Measurements from ENCODE around the gene VAPB.
A peak's percentile ranks its signal among the peaks of the same experiment; 100 is the strongest.

VAPB gene

GRCh38 chr20:58433029-58433647 is 44.1 kb downstream of the VAPB start:
- TF ChIP-seq TOX (CRISPR knock-in tag; IDR thresholded peaks at IDR 0.05; ENCODE audit: borderline replicate concordance) = no peak
- no peak for TF ChIP-seq ZFP30 (CRISPR knock-in tag; IDR thresholded peaks at IDR 0.05)
- no peak for TF ChIP-seq RARB (CRISPR knock-in tag; IDR thresholded peaks at IDR 0.05)
- TF ChIP-seq ZFP3 (CRISPR knock-in tag; IDR thresholded peaks at IDR 0.05) = no peak
- no peak for TF ChIP-seq CSDC2 (CRISPR knock-in tag; IDR thresholded peaks at IDR 0.05)
- TF ChIP-seq ISL1 (CRISPR knock-in tag; IDR thresholded peaks at IDR 0.05) = no peak
- no peak for TF ChIP-seq PPARA (CRISPR knock-in tag; IDR thresholded peaks at IDR 0.05; ENCODE audit: borderline replicate concordance)
- TF ChIP-seq ARNTL (CRISPR knock-in tag; IDR thresholded peaks at IDR 0.05; ENCODE audit: borderline replicate concordance, low read depth) = no peak
- TF ChIP-seq PATZ1 (CRISPR knock-in tag; IDR thresholded peaks at IDR 0.05; ENCODE audit: borderline replicate concordance) = no peak
- TF ChIP-seq ZNF565 (CRISPR knock-in tag; conservative IDR thresholded peaks at IDR 0.05; ENCODE audit: low read depth) = no peak
- no peak for TF ChIP-seq GLIS3 (CRISPR knock-in tag; IDR thresholded peaks at IDR 0.05)
- no peak for TF ChIP-seq ESRRG (CRISPR knock-in tag; IDR thresholded peaks at IDR 0.05)
- no peak for ATAC-seq

GRCh38 chr20:58433759-58434158 is 44.7 kb downstream of the VAPB start:
- ATAC-seq = peak; percentile 91
- TF ChIP-seq GLIS3 (CRISPR knock-in tag; IDR thresholded peaks at IDR 0.05) (no peak), ZC3H10 (CRISPR knock-in tag; IDR thresholded peaks at IDR 0.05) (no peak), ARNTL (CRISPR knock-in tag; IDR thresholded peaks at IDR 0.05; ENCODE audit: borderline replicate concordance, low read depth) (no peak), CSDC2 (CRISPR knock-in tag; IDR thresholded peaks at IDR 0.05) (no peak), RARB (CRISPR knock-in tag; IDR thresholded peaks at IDR 0.05) (no peak)

GRCh38 chr20:58434326-58434725 is 45.3 kb downstream of the VAPB start:
- TF ChIP-seq ZFP30 (CRISPR knock-in tag; IDR thresholded peaks at IDR 0.05) (no peak), GLIS3 (CRISPR knock-in tag; IDR thresholded peaks at IDR 0.05) (no peak), BACH2 (CRISPR knock-in tag; IDR thresholded peaks at IDR 0.05; ENCODE audit: borderline replicate concordance) (no peak), ZNF70 (CRISPR knock-in tag; IDR thresholded peaks at IDR 0.05) (no peak), PPARA (CRISPR knock-in tag; IDR thresholded peaks at IDR 0.05; ENCODE audit: borderline replicate concordance) (no peak), ZC3H10 (CRISPR knock-in tag; IDR thresholded peaks at IDR 0.05) (no peak), CSRNP3 (CRISPR knock-in tag; IDR thresholded peaks at IDR 0.05) (no peak), ZFP3 (CRISPR knock-in tag; IDR thresholded peaks at IDR 0.05) (no peak), OSR1 (CRISPR knock-in tag; IDR thresholded peaks at IDR 0.05) (no peak), CREB5 (CRISPR knock-in tag; IDR thresholded peaks at IDR 0.05; ENCODE audit: low read depth) (no peak), ISL1 (CRISPR knock-in tag; IDR thresholded peaks at IDR 0.05) (no peak)
- ATAC-seq = no peak

- no peak for ATAC-seq
- no peak for TF ChIP-seq TCF4 (CRISPR knock-in tag; IDR thresholded peaks at IDR 0.05; ENCODE audit: borderline replicate concordance)
- TF ChIP-seq PATZ1 (CRISPR knock-in tag; IDR thresholded peaks at IDR 0.05; ENCODE audit: borderline replicate concordance) = no peak
- TF ChIP-seq ISL1 (CRISPR knock-in tag; IDR thresholded peaks at IDR 0.05) = no peak
- TF ChIP-seq CSDC2 (CRISPR knock-in tag; IDR thresholded peaks at IDR 0.05) = no peak
- TF ChIP-seq SNAI2 (CRISPR knock-in tag; IDR thresholded peaks at IDR 0.05) = no peak
- no peak for TF ChIP-seq PPARA (CRISPR knock-in tag; IDR thresholded peaks at IDR 0.05; ENCODE audit: borderline replicate concordance)
- no peak for TF ChIP-seq ZFP30 (CRISPR knock-in tag; IDR thresholded peaks at IDR 0.05)
- TF ChIP-seq TOX (CRISPR knock-in tag; IDR thresholded peaks at IDR 0.05; ENCODE audit: borderline replicate concordance) = no peak
- TF ChIP-seq ZC3H10 (CRISPR knock-in tag; IDR thresholded peaks at IDR 0.05) = no peak
- TF ChIP-seq ZNF70 (CRISPR knock-in tag; IDR thresholded peaks at IDR 0.05) = no peak
- TF ChIP-seq GLIS3 (CRISPR knock-in tag; IDR thresholded peaks at IDR 0.05) = no peak
- TF ChIP-seq ARNTL (CRISPR knock-in tag; IDR thresholded peaks at IDR 0.05; ENCODE audit: borderline replicate concordance, low read depth) = no peak
- no peak for TF ChIP-seq BACH2 (CRISPR knock-in tag; IDR thresholded peaks at IDR 0.05; ENCODE audit: borderline replicate concordance)
- no peak for TF ChIP-seq ZFP3 (CRISPR knock-in tag; IDR thresholded peaks at IDR 0.05)
- TF ChIP-seq RARB (CRISPR knock-in tag; IDR thresholded peaks at IDR 0.05) = no peak
- no peak for TF ChIP-seq ZNF8 (CRISPR knock-in tag; IDR thresholded peaks at IDR 0.05)
- no peak for TF ChIP-seq OSR1 (CRISPR knock-in tag; IDR thresholded peaks at IDR 0.05)
- no peak for TF ChIP-seq CSRNP3 (CRISPR knock-in tag; IDR thresholded peaks at IDR 0.05)
- no peak for TF ChIP-seq ZNF565 (CRISPR knock-in tag; conservative IDR thresholded peaks at IDR 0.05; ENCODE audit: low read depth)
Measured at GRCh38 chr20:58435237-58435636, 46.2 kb downstream of the VAPB start.
